CD8-positive, alpha-beta memory T cell (primary cell): ENCODE measurements around the gene KLK1. TPM values are rescaled to one million over a fixed set of nuclear protein-coding genes. Genes with fewer than 3 reads are reported as not detected.

Source experiments
- CTCF ChIA-PET: fragments of 350-600 bp; sonication (Branson Sonifier 250); formaldehyde crosslinking; loops from one replicate; lab custom pipeline; 2021; ENCODE audit warnings: antibody characterized with exemption; lab: Charles Lee
- POLR2A ChIA-PET: fragments of 350-600 bp; sonication (Branson Sonifier 250); formaldehyde crosslinking; loops from one replicate; lab custom pipeline; 2021; ENCODE audit warnings: antibody characterized with exemption; lab: Charles Lee
- DNase-seq, 5 donors: peaks; one replicate each; pipeline versions ENCODE4 v3.0.0 to v3.0.0-alpha.2; 2020 to 2022; ENCODE audit warnings: mixed read lengths in 1 of 5
- H3K27ac ChIP-seq: one replicate; pipeline ENCODE4 v1.7.0; 2013; ENCODE audit warnings: low read depth, mild to moderate bottlenecking, low read length, moderate library complexity
- H3K27me3 ChIP-seq: 2 replicates; pipeline ENCODE4 v1.7.0; 2013; ENCODE audit warnings: low read length, mild to moderate bottlenecking; ENCODE audit not compliant: insufficient read depth, poor library complexity, severe bottlenecking
- H3K36me3 ChIP-seq: 2 replicates; pipeline ENCODE4 v1.7.0; 2013; ENCODE audit warnings: mild to moderate bottlenecking, low read length, moderate library complexity; ENCODE audit not compliant: insufficient read depth
- H3K4me1 ChIP-seq: 2 replicates; pipeline ENCODE4 v1.7.0; 2013; ENCODE audit warnings: mild to moderate bottlenecking, low read length, moderate library complexity; ENCODE audit not compliant: insufficient read depth
- H3K4me3 ChIP-seq: 2 replicates; pipeline ENCODE4 v1.7.0; 2013; ENCODE audit warnings: mild to moderate bottlenecking, low read length
- H3K9me3 ChIP-seq: 2 replicates; pipeline ENCODE4 v1.7.0; 2013; ENCODE audit warnings: mild to moderate bottlenecking, low read length
- H3K27ac Mint-ChIP-seq, 8 donors: one replicate each; pipeline ENCODE4 v1.8.0; 2020 to 2021; ENCODE audit warnings: mixed read lengths in 8 of 8, mild to moderate bottlenecking in 6 of 8, inconsistent platforms in 3 of 8, moderate library complexity in 3 of 8
- H3K27me3 Mint-ChIP-seq, 2 donors: one replicate each; pipeline ENCODE4 v1.8.0; 2020 to 2021; ENCODE audit warnings: mixed read lengths in 2 of 2, mild to moderate bottlenecking in 1 of 2, moderate library complexity in 1 of 2
- H3K36me3 Mint-ChIP-seq, 3 donors: one replicate each; pipeline ENCODE4 v1.8.0; 2020 to 2021; ENCODE audit warnings: mixed read lengths in 3 of 3, inconsistent platforms in 1 of 3, mild to moderate bottlenecking in 1 of 3
- H3K4me1 Mint-ChIP-seq, 3 donors: one replicate each; pipeline ENCODE4 v1.8.0; 2020 to 2021; ENCODE audit warnings: mixed read lengths in 3 of 3, inconsistent platforms in 1 of 3, mild to moderate bottlenecking in 1 of 3
- H3K4me3 Mint-ChIP-seq, 7 donors: one replicate each; pipeline ENCODE4 v1.8.0; 2020 to 2021; ENCODE audit warnings: mixed read lengths in 7 of 7, mild to moderate bottlenecking in 6 of 7, moderate library complexity in 4 of 7, inconsistent platforms in 2 of 7
- H3K9me3 Mint-ChIP-seq, 5 donors: one replicate each; pipeline ENCODE4 v1.8.0; 2020 to 2022; ENCODE audit warnings: mixed read lengths in 5 of 5, mild to moderate bottlenecking in 3 of 5, moderate library complexity in 2 of 5, inconsistent platforms in 1 of 5
- polyA plus RNA-seq: library from polyadenylated mRNA; unstranded; fragments of 300-500 nt; fragmentation: Illumina TruSeq; gene quantifications from one replicate; pipeline ENCODE4 v1.2.3, GENCODE V29; 2021
- total RNA-seq, 2 experiments: library from RNA; stranded (reverse); gene quantifications; one replicate each; pipeline ENCODE4 v1.2.3, GENCODE V29; 2021

The KLK1 gene
- total and polyA plus RNA-seq, 3 experiments from 2014 or later = 0.27 to 0.39 TPM; not detected in 1

- Histone ChIP-seq H3K27me3 (no peaks in the 10 kb centered on the region), H3K4me3 (peak overlapping the region; percentile 96), H3K27ac (peak overlapping the region; percentile 97), H3K9me3 (no peaks in the 10 kb centered on the region), H3K36me3 (no peaks in the 10 kb centered on the region), H3K4me1 (peaks cover 21% of the 10 kb centered on the region)
- peak overlapping the region; percentile 94 to 99 (median 97) for H3K4me3 Mint-ChIP-seq
- no peaks in the 10 kb centered on the region for H3K9me3 Mint-ChIP-seq
- H3K27me3 Mint-ChIP-seq = peaks cover 0 to 2% of the 10 kb centered on the region in 2 donors
- CTCF ChIA-PET = no interaction called here
- peaks cover 0 to 38% (median 7%) of the 10 kb centered on the region in 3 donors for H3K36me3 Mint-ChIP-seq
- POLR2A ChIA-PET = interaction anchor here (0.5 kb wide), 1 partner anchor 12 kb away, joined by 4 read pairs; no protein-coding TSS in a partner anchor
- peak overlapping the region; percentile 99 to 100 (median 100) for H3K27ac Mint-ChIP-seq
- peaks cover 40 to 50% (median 48%) of the 10 kb centered on the region in 3 donors for H3K4me1 Mint-ChIP-seq
- peak in 1 of 5 donors; percentile 17 for DNase-seq
Observed at GRCh38 chr19:50803633-50804419, 19.8 kb downstream of the KLK1 start.

GRCh38 chr19:50801107-50801506 lies 22.5 kb downstream of the KLK1 start:
- Histone ChIP-seq H3K36me3 (no peaks in the 10 kb centered on the region), H3K27me3 (no peaks in the 10 kb centered on the region), H3K27ac (no peak overlapping the region), H3K4me1 (peaks cover 21% of the 10 kb centered on the region), H3K9me3 (no peaks in the 10 kb centered on the region), H3K4me3 (no peak overlapping the region)
- Mint-ChIP-seq H3K4me1 (peaks cover 37 to 48% (median 45%) of the 10 kb centered on the region in 3 donors), H3K27me3 (peaks cover 0 to 2% of the 10 kb centered on the region in 2 donors), H3K9me3 (no peaks in the 10 kb centered on the region), H3K27ac (peak overlapping the region in 4 of 8 donors; percentile 17 to 62 (median 30)), H3K36me3 (peaks cover 0 to 58% (median 8%) of the 10 kb centered on the region in 3 donors), H3K4me3 (peak overlapping the region in 4 of 7 donors; percentile 11 to 78 (median 47))
- no peak for DNase-seq
- POLR2A ChIA-PET = no interaction called here
- CTCF ChIA-PET = interaction anchor here (1.1 to 1.6 kb wide), 2 partner anchors 17 to 444 kb away, joined by 4 to 5 read pairs; no protein-coding TSS in a partner anchor

- no peaks in the 10 kb centered on the region for H3K9me3 ChIP-seq
- H3K36me3 Mint-ChIP-seq = peaks cover 0 to 53% (median 8%) of the 10 kb centered on the region in 3 donors
- ChIA-PET POLR2A (no interaction called here), CTCF (no interaction called here)
- H3K4me1 ChIP-seq = peaks cover 14% of the 10 kb centered on the region
- H3K4me3 ChIP-seq = no peak overlapping the region
- no peak for DNase-seq
- H3K27ac ChIP-seq = no peak overlapping the region
- peaks cover 0 to 2% of the 10 kb centered on the region in 2 donors for H3K27me3 Mint-ChIP-seq
- H3K4me3 Mint-ChIP-seq = no peak overlapping the region
- no peaks in the 10 kb centered on the region for H3K27me3 ChIP-seq
- H3K27ac Mint-ChIP-seq = no peak overlapping the region
- no peaks in the 10 kb centered on the region for H3K9me3 Mint-ChIP-seq
- no peaks in the 10 kb centered on the region for H3K36me3 ChIP-seq
- peaks cover 22 to 36% (median 29%) of the 10 kb centered on the region in 3 donors for H3K4me1 Mint-ChIP-seq
Observed at GRCh38 chr19:50799547-50799851, 24.1 kb downstream of the KLK1 start.

- H3K36me3 Mint-ChIP-seq = peaks cover 0 to 50% (median 8%) of the 10 kb centered on the region in 3 donors
- H3K4me1 ChIP-seq = peaks cover 13% of the 10 kb centered on the region
- H3K9me3 ChIP-seq = no peaks in the 10 kb centered on the region
- H3K27ac ChIP-seq = no peak overlapping the region
- POLR2A ChIA-PET = no interaction called here
- no peak overlapping the region for H3K4me3 Mint-ChIP-seq
- no peaks in the 10 kb centered on the region for H3K27me3 Mint-ChIP-seq
- H3K4me3 ChIP-seq = no peak overlapping the region
- H3K36me3 ChIP-seq = no peaks in the 10 kb centered on the region
- no peaks in the 10 kb centered on the region for H3K9me3 Mint-ChIP-seq
- CTCF ChIA-PET = no interaction called here
- no peak overlapping the region for H3K27ac Mint-ChIP-seq
- no peaks in the 10 kb centered on the region for H3K27me3 ChIP-seq
- H3K4me1 Mint-ChIP-seq = peaks cover 23 to 38% (median 24%) of the 10 kb centered on the region in 3 donors
- DNase-seq = no peak
Observed at GRCh38 chr19:50798659-50799546, 24.7 kb downstream of the KLK1 start.

GRCh38 chr19:50797781-50798658 lies 25.6 kb downstream of the KLK1 start:
- Mint-ChIP-seq H3K9me3 (no peaks in the 10 kb centered on the region), H3K27ac (peak overlapping the region in 1 of 8 donors; percentile 46), H3K4me1 (peaks cover 15 to 32% (median 16%) of the 10 kb centered on the region in 3 donors), H3K36me3 (peaks cover 0 to 46% (median 8%) of the 10 kb centered on the region in 3 donors), H3K27me3 (peaks cover 0 to 1% of the 10 kb centered on the region in 2 donors), H3K4me3 (no peak overlapping the region)
- Histone ChIP-seq H3K36me3 (no peaks in the 10 kb centered on the region), H3K27me3 (no peaks in the 10 kb centered on the region), H3K27ac (no peak overlapping the region), H3K9me3 (no peaks in the 10 kb centered on the region), H3K4me3 (no peak overlapping the region), H3K4me1 (peaks cover 4% of the 10 kb centered on the region)
- POLR2A ChIA-PET = no interaction called here
- CTCF ChIA-PET = no interaction called here
- no peak for DNase-seq

GRCh38 chr19:50797429-50797780 lies 26.2 kb downstream of the KLK1 start:
- H3K27ac Mint-ChIP-seq = peak overlapping the region in 2 of 8 donors; percentile 30 to 33
- Histone ChIP-seq H3K36me3 (no peaks in the 10 kb centered on the region), H3K4me1 (no peaks in the 10 kb centered on the region), H3K9me3 (no peaks in the 10 kb centered on the region), H3K4me3 (no peak overlapping the region), H3K27me3 (no peaks in the 10 kb centered on the region), H3K27ac (no peak overlapping the region)
- peaks cover 11 to 26% (median 11%) of the 10 kb centered on the region in 3 donors for H3K4me1 Mint-ChIP-seq
- H3K27me3 Mint-ChIP-seq = peaks cover 0 to 1% of the 10 kb centered on the region in 2 donors
- no peak overlapping the region for H3K4me3 Mint-ChIP-seq
- CTCF ChIA-PET = no interaction called here
- POLR2A ChIA-PET = no interaction called here
- no peaks in the 10 kb centered on the region for H3K9me3 Mint-ChIP-seq
- no peak for DNase-seq
- H3K36me3 Mint-ChIP-seq = peaks cover 0 to 44% (median 8%) of the 10 kb centered on the region in 3 donors

GRCh38 chr19:50796634-50797428 lies 26.8 kb downstream of the KLK1 start:
- Histone ChIP-seq H3K36me3 (no peaks in the 10 kb centered on the region), H3K27me3 (no peaks in the 10 kb centered on the region), H3K4me3 (no peak overlapping the region), H3K27ac (no peak overlapping the region), H3K9me3 (no peaks in the 10 kb centered on the region), H3K4me1 (no peaks in the 10 kb centered on the region)
- Mint-ChIP-seq H3K4me3 (no peak overlapping the region), H3K27ac (peak overlapping the region in 2 of 8 donors; percentile 30 to 33), H3K9me3 (no peaks in the 10 kb centered on the region), H3K4me1 (peaks cover 6 to 20% (median 10%) of the 10 kb centered on the region in 3 donors), H3K36me3 (peaks cover 0 to 42% (median 8%) of the 10 kb centered on the region in 3 donors), H3K27me3 (peaks cover 0 to 1% of the 10 kb centered on the region in 2 donors)
- CTCF ChIA-PET = no interaction called here
- POLR2A ChIA-PET = no interaction called here
- DNase-seq = no peak
